Loucy (cell line): ENCODE results near the gene PYROXD2.

Experiments used
- H2AFZ ChIP-seq: fragments of 200-600 bp; sonication (generic); 2 replicates; pipeline ENCODE4 v1.6.0; 2016; ENCODE audit warnings: antibody characterized with exemption, mild to moderate bottlenecking, low read length, moderate library complexity
- H3F3A ChIP-seq: fragments of 200-600 bp; 2 replicates; pipeline ENCODE4 v1.6.0; 2016; ENCODE audit warnings: antibody characterized with exemption, low read depth, mild to moderate bottlenecking
- H3K27me3 ChIP-seq: fragments of 200-600 bp; sonication (generic); 2 replicates; pipeline ENCODE4 v1.6.1; 2014; ENCODE audit warnings: low read length, mild to moderate bottlenecking; ENCODE audit not compliant: insufficient read depth, poor library complexity, severe bottlenecking
- H3K36me3 ChIP-seq: fragments of 200-600 bp; sonication (generic); 2 replicates; pipeline ENCODE4 v1.6.1; 2016; ENCODE audit warnings: low read length; ENCODE audit not compliant: insufficient read depth
- H3K4me1 ChIP-seq: fragments of 200-600 bp; sonication (generic); 2 replicates; pipeline ENCODE4 v1.5.1; 2014; ENCODE audit warnings: low read length, mild to moderate bottlenecking; ENCODE audit not compliant: insufficient read depth, poor library complexity, severe bottlenecking
- H3K4me2 ChIP-seq: fragments of 200-600 bp; sonication (generic); 2 replicates; pipeline ENCODE4 v1.6.0; 2014; ENCODE audit warnings: antibody characterized with exemption, low read length, low read depth, mild to moderate bottlenecking; ENCODE audit not compliant: poor library complexity, severe bottlenecking
- H3K4me3 ChIP-seq: fragments of 200-600 bp; sonication (generic); 2 replicates; pipeline ENCODE4 v1.5.1; 2014; ENCODE audit warnings: low read length, mild to moderate bottlenecking, mixed read lengths; ENCODE audit not compliant: poor library complexity, severe bottlenecking
- H3K79me2 ChIP-seq: fragments of 200-600 bp; sonication (generic); 2 replicates; pipeline ENCODE4 v1.6.1; 2014; ENCODE audit warnings: low read length; ENCODE audit not compliant: insufficient read depth
- H3K9ac ChIP-seq: fragments of 200-600 bp; sonication (generic); 2 replicates; pipeline ENCODE4 v1.6.0; 2014; ENCODE audit warnings: mild to moderate bottlenecking, low read depth, low read length, moderate library complexity; ENCODE audit not compliant: poor library complexity, severe bottlenecking
- H3K9me2 ChIP-seq: fragments of 200-600 bp; sonication (generic); replicated peaks from 2 replicates; pipeline ENCODE4 v1.6.1; 2016; ENCODE audit warnings: low read depth, low read length, mixed read lengths
- H3K9me3 ChIP-seq: fragments of 200-600 bp; sonication (generic); 2 replicates; pipeline ENCODE4 v1.6.1; 2014; ENCODE audit warnings: mild to moderate bottlenecking, antibody characterized with exemption, low read length, low read depth; ENCODE audit not compliant: insufficient read depth
- H4K20me1 ChIP-seq: fragments of 200-600 bp; sonication (generic); 2 replicates; pipeline ENCODE4 v1.6.0; 2014; ENCODE audit warnings: antibody characterized with exemption, low read length, mild to moderate bottlenecking; ENCODE audit not compliant: insufficient read depth, poor library complexity, severe bottlenecking
- CTCF ChIP-seq: fragments of 200-600 bp; sonication (generic); conservative IDR thresholded peaks from 2 replicates; pipeline ENCODE4 v1.5.1; 2014; ENCODE audit warnings: mild to moderate bottlenecking, antibody characterized with exemption, low read length
- EZH2phosphoT487 ChIP-seq: fragments of 200-600 bp; IDR thresholded peaks from 2 replicates; pipeline ENCODE4 v1.6.1; 2018; ENCODE audit warnings: antibody characterized with exemption, mild to moderate bottlenecking, moderate library complexity, borderline replicate concordance

Gene PYROXD2

GRCh38 chr10:98368644-98369043, 46.3 kb downstream of the PYROXD2 start:
- Histone ChIP-seq H3K4me1 (no peaks in the 10 kb centered on the region), H3K36me3 (no peaks in the 10 kb centered on the region), H3K27me3 (no peaks in the 10 kb centered on the region), H3K9ac (no peak overlapping the region), H3K9me2 (no peaks in the 10 kb centered on the region), H2AFZ (no peak overlapping the region), H4K20me1 (no peaks in the 10 kb centered on the region), H3K9me3 (no peaks in the 10 kb centered on the region), H3K4me2 (no peak overlapping the region), H3K4me3 (no peak overlapping the region), H3K79me2 (no peaks in the 10 kb centered on the region), H3F3A (no peaks in the 10 kb centered on the region)
- no peak for TF ChIP-seq CTCF
- TF ChIP-seq EZH2phosphoT487 = no peak

GRCh38 chr10:98367604-98368451, 47.2 kb downstream of the PYROXD2 start:
- Histone ChIP-seq H3K4me3 (no peak overlapping the region), H3K4me1 (no peaks in the 10 kb centered on the region)
- no peak for TF ChIP-seq EZH2phosphoT487
- no peak for TF ChIP-seq CTCF

GRCh38 chr10:98366062-98366530, 48.9 kb downstream of the PYROXD2 start:
- Histone ChIP-seq H3K36me3 (no peaks in the 10 kb centered on the region), H3K9me2 (no peaks in the 10 kb centered on the region), H4K20me1 (no peaks in the 10 kb centered on the region), H3F3A (no peaks in the 10 kb centered on the region), H3K4me2 (no peak overlapping the region), H3K9ac (no peak overlapping the region), H3K27me3 (no peaks in the 10 kb centered on the region), H3K4me3 (no peak overlapping the region), H3K9me3 (no peaks in the 10 kb centered on the region), H3K4me1 (no peaks in the 10 kb centered on the region), H3K79me2 (no peaks in the 10 kb centered on the region), H2AFZ (no peak overlapping the region)
- TF ChIP-seq EZH2phosphoT487 = no peak
- no peak for TF ChIP-seq CTCF

More at GRCh38 chr10:98367604-98368451, 47.2 kb downstream of the PYROXD2 start:
- H3F3A ChIP-seq = no peaks in the 10 kb centered on the region
- H4K20me1 ChIP-seq = no peaks in the 10 kb centered on the region
- H3K4me2 ChIP-seq = no peak overlapping the region
- no peaks in the 10 kb centered on the region for H3K9me2 ChIP-seq
- no peaks in the 10 kb centered on the region for H3K27me3 ChIP-seq
- H3K9ac ChIP-seq = no peak overlapping the region
- no peak overlapping the region for H2AFZ ChIP-seq
- H3K36me3 ChIP-seq = no peaks in the 10 kb centered on the region
- no peaks in the 10 kb centered on the region for H3K79me2 ChIP-seq
- no peaks in the 10 kb centered on the region for H3K9me3 ChIP-seq
